Trophoblast cell (in vitro differentiated cells and primary cell): ENCODE data around the gene RNASE13.

Source experiments
- DNase-seq, 2 donors: peaks; one replicate each; pipeline ENCODE4 v3.0.0-alpha.2; 2016
- H2AFZ ChIP-seq: 2 replicates; pipeline ENCODE4 v1.6.1; 2013; ENCODE audit warnings: low read length, moderate library complexity, mild to moderate bottlenecking; ENCODE audit not compliant: insufficient read depth, poor library complexity
- H2AK5ac ChIP-seq: 2 replicates; pipeline ENCODE4 v1.6.1; 2013; ENCODE audit warnings: mild to moderate bottlenecking, low read length
- H2BK120ac ChIP-seq: 2 replicates; pipeline ENCODE4 v1.6.1; 2013; ENCODE audit warnings: low read length, mild to moderate bottlenecking, moderate library complexity; ENCODE audit not compliant: insufficient read depth, poor library complexity
- H2BK12ac ChIP-seq: 2 replicates; pipeline ENCODE4 v1.6.1; 2013; ENCODE audit warnings: mild to moderate bottlenecking, low read length, moderate library complexity
- H2BK5ac ChIP-seq: 2 replicates; pipeline ENCODE4 v1.6.1; 2013; ENCODE audit warnings: low read length, low read depth, moderate library complexity, mild to moderate bottlenecking; ENCODE audit not compliant: poor library complexity
- H3K14ac ChIP-seq: 2 replicates; pipeline ENCODE4 v1.6.1; 2013; ENCODE audit warnings: mild to moderate bottlenecking, low read length
- H3K18ac ChIP-seq: 2 replicates; pipeline ENCODE4 v1.6.1; 2013; ENCODE audit warnings: mild to moderate bottlenecking, low read length
- H3K23ac ChIP-seq: 2 replicates; pipeline ENCODE4 v1.6.1; 2013; ENCODE audit warnings: low read length
- H3K27ac ChIP-seq: 2 replicates; pipeline ENCODE4 v1.5.1; 2013; ENCODE audit warnings: low read depth, mild to moderate bottlenecking, inconsistent platforms, low read length, moderate library complexity
- H3K27me3 ChIP-seq: 2 replicates; pipeline ENCODE4 v1.6.1; 2013; ENCODE audit warnings: inconsistent platforms, mild to moderate bottlenecking, low read length, moderate library complexity; ENCODE audit not compliant: insufficient read depth
- H3K36me3 ChIP-seq, 2 experiments: 1 replicate in 1 of 2; 2 replicates in 1 of 2; pipeline ENCODE4 v1.6.1; 2013; ENCODE audit warnings: low read length in 2 of 2, mild to moderate bottlenecking in 2 of 2, moderate library complexity in 1 of 2; ENCODE audit not compliant: insufficient read depth in 2 of 2, control insufficient read depth in 1 of 2
- H3K4ac ChIP-seq: 2 replicates; pipeline ENCODE4 v1.6.1; 2013; ENCODE audit warnings: low read depth, mild to moderate bottlenecking, low read length, moderate library complexity
- H3K4me1 ChIP-seq, 2 experiments: 1 replicate in 1 of 2; 2 replicates in 1 of 2; pipeline ENCODE4 v1.6.1; 2013; ENCODE audit warnings: low read length in 2 of 2, mild to moderate bottlenecking in 2 of 2, moderate library complexity in 1 of 2; ENCODE audit not compliant: insufficient read depth in 2 of 2, control insufficient read depth in 1 of 2
- H3K4me2 ChIP-seq: 2 replicates; pipeline ENCODE4 v1.6.1; 2013; ENCODE audit warnings: inconsistent platforms, mild to moderate bottlenecking, low read length, moderate library complexity
- H3K4me3 ChIP-seq: 2 replicates; pipeline ENCODE4 v1.5.1; 2013; ENCODE audit warnings: mild to moderate bottlenecking, low read depth, low read length, inconsistent platforms
- H3K79me1 ChIP-seq: one replicate; pipeline ENCODE4 v1.6.1; 2013; ENCODE audit warnings: low read length
- H3K79me2 ChIP-seq: 2 replicates; pipeline ENCODE4 v1.6.1; 2013; ENCODE audit warnings: low read length, mild to moderate bottlenecking; ENCODE audit not compliant: control insufficient read depth, insufficient read depth, poor library complexity
- H3K9ac ChIP-seq: 2 replicates; pipeline ENCODE4 v1.6.1; 2013; ENCODE audit warnings: mild to moderate bottlenecking, low read length
- H3K9me3 ChIP-seq: 2 replicates; pipeline ENCODE4 v1.6.1; 2013; ENCODE audit warnings: low read depth, mild to moderate bottlenecking, control low read depth, inconsistent platforms, low read length; ENCODE audit not compliant: insufficient read depth
- H4K12ac ChIP-seq: 2 replicates; pipeline ENCODE4 v1.6.1; 2013; ENCODE audit warnings: low read depth, mild to moderate bottlenecking, low read length, moderate library complexity
- H4K8ac ChIP-seq: 2 replicates; pipeline ENCODE4 v1.6.1; 2013; ENCODE audit warnings: low read depth, mild to moderate bottlenecking, low read length, moderate library complexity
- H4K91ac ChIP-seq: one replicate; pipeline ENCODE4 v1.6.1; 2013; ENCODE audit warnings: low read depth, mild to moderate bottlenecking, low read length, moderate library complexity
- WGBS: extraction: QIAGEN DNeasy Blood & Tissue Kit; methylation state at CpG from one replicate; pipeline ENCODE4 v1.1.7; 2013; ENCODE audit warnings: missing lambda C conversion rate; ENCODE audit not compliant: insufficient read length, insufficient coverage; ENCODE audit errors: extremely low coverage; 5-methylcytosine and 5-hydroxymethylcytosine counted together

The RNASE13 gene

DNA sequence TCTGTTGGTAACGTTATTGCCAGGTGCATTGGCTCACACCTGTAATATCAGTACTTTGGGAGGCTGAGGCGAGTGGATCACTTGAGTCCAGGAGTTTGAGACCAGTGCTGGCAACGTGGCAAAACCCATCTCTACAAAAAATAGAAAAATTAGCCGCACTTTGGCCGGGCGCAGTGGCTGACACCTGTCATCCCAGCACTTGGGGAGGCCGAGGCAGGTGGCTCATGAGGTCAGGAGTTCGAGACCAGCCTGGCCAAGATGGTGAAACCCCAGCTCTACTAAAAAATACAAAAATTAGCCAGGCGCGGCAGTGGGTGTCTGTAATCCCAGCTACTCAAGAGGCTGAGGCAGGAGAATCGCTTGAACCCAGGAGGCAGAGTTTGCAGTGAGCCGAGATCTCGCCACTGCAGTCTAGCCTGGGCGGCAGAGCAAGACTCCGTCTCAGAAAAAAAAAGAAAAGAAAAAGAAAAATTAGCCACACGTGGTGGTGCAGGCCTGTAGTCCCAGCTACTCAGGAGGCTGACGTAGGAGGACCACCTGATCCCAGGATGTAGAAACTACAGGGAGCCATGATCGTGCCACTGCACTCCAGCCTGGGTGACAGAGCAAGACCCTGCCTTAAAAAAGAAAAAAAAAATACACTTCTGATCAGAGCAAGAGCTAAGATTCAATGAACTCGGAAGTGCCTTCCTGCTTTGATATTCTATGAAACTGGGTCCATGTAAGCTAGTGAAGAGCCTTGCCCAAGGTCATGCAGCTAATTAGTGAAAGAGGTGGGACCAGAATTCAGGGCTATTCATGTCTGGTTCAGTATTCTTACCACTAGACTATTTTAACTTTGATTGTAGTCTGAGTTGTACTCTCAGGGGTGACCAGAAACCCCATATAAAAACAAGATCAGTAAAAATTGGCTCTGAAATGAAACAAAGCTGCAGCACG lies 18.8 kb upstream of the RNASE13 start:
- no peak overlapping the region for H3K27ac ChIP-seq
- no peaks in the 10 kb centered on the region for H3K79me2 ChIP-seq
- no peaks in the 10 kb centered on the region for H3K9me3 ChIP-seq
- no peak overlapping the region for H3K4me2 ChIP-seq
- H3K79me1 ChIP-seq, result no peaks in the 10 kb centered on the region
- H2BK120ac ChIP-seq, result no peak overlapping the region
- no peak overlapping the region for H3K14ac ChIP-seq
- H3K4ac ChIP-seq, result no peak overlapping the region
- H3K9ac ChIP-seq, result no peak overlapping the region
- H3K18ac ChIP-seq, result no peak overlapping the region
- no peak for DNase-seq
- H2BK5ac ChIP-seq, result no peak overlapping the region
- H3K27me3 ChIP-seq, result no peaks in the 10 kb centered on the region
- H2BK12ac ChIP-seq, result no peak overlapping the region
- H3K4me1 ChIP-seq, result no peaks in the 10 kb centered on the region
- no peak overlapping the region for H2AK5ac ChIP-seq
- H4K12ac ChIP-seq, result no peak overlapping the region
- H3K36me3 ChIP-seq, result no peaks in the 10 kb centered on the region
- H4K91ac ChIP-seq, result no peak overlapping the region
- no CpG with 5 or more reads among the region's 20 CpGs for WGBS
- no peak overlapping the region for H4K8ac ChIP-seq
- no peak overlapping the region for H2AFZ ChIP-seq
- H3K23ac ChIP-seq, result no peak overlapping the region
- no peak overlapping the region for H3K4me3 ChIP-seq

DNA sequence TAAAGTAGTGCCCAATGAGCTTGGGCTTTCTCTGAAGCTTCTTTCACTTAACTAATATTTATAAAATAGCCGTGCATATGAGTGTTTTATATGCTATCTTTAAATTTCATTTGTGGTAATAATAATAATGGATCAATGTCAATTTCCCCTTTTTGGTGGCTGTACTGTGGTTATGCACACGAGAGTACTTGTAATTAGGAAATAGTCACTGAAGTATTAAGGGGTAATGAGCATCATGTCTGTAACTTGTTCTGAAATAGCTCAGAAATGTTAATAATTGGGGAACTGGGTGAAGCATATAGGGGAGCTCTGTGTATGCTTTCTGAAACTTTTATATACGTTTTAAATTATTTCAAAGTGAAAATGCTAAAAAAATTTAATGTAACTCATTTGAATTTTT lies 16.0 kb upstream of the RNASE13 start:
- H2BK12ac ChIP-seq, result no peak overlapping the region
- H3K27me3 ChIP-seq, result no peaks in the 10 kb centered on the region
- no peak overlapping the region for H3K4me3 ChIP-seq
- H3K27ac ChIP-seq, result no peak overlapping the region
- no peak overlapping the region for H4K12ac ChIP-seq
- no peak overlapping the region for H3K23ac ChIP-seq
- no peak overlapping the region for H4K91ac ChIP-seq
- no peak overlapping the region for H4K8ac ChIP-seq
- H2AK5ac ChIP-seq, result no peak overlapping the region
- H2BK120ac ChIP-seq, result no peak overlapping the region
- H3K9me3 ChIP-seq, result no peaks in the 10 kb centered on the region
- no peak overlapping the region for H3K4me2 ChIP-seq
- no CpG with 5 or more reads among the region's 3 CpGs for WGBS
- no peak overlapping the region for H3K18ac ChIP-seq
- no peak overlapping the region for H3K14ac ChIP-seq
- H2BK5ac ChIP-seq, result no peak overlapping the region
- no peaks in the 10 kb centered on the region for H3K79me2 ChIP-seq
- no peaks in the 10 kb centered on the region for H3K79me1 ChIP-seq
- H3K4me1 ChIP-seq, result no peaks in the 10 kb centered on the region
- no peak overlapping the region for H2AFZ ChIP-seq
- no peak for DNase-seq
- no peak overlapping the region for H3K4ac ChIP-seq
- H3K36me3 ChIP-seq, result no peaks in the 10 kb centered on the region
- no peak overlapping the region for H3K9ac ChIP-seq

DNA sequence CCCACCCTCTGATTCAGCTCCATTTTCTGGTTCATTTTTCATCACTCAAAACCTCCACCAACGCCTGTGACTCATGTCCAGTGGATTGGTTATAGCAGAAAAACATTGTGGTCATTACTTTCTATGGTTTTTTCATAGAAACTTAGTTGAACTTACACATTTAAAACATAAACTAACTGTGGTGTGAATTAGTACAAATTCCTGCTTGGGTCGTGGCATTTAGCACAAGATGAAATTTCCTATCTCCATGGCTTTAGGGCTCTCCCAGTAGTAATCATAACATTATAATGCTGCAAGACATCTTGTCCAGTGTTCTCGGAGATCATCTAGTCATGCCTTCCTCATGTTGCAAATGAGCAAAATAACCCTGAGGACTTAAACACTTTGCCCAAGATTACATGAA lies 14.7 kb upstream of the RNASE13 start:
- no peak overlapping the region for H3K27ac ChIP-seq
- WGBS, result no CpG with 5 or more reads among the region's 3 CpGs
- H3K36me3 ChIP-seq, result no peaks in the 10 kb centered on the region
- H3K4me1 ChIP-seq, result peaks cover 2 to 6% of the 10 kb centered on the region in 2 experiments
- no peak overlapping the region for H3K4ac ChIP-seq
- no peak for DNase-seq
- no peak overlapping the region for H4K8ac ChIP-seq
- H3K79me2 ChIP-seq, result no peaks in the 10 kb centered on the region
- H3K4me2 ChIP-seq, result no peak overlapping the region
- H3K9ac ChIP-seq, result no peak overlapping the region
- H2BK120ac ChIP-seq, result no peak overlapping the region
- H3K9me3 ChIP-seq, result no peaks in the 10 kb centered on the region
- no peaks in the 10 kb centered on the region for H3K27me3 ChIP-seq
- H2AFZ ChIP-seq, result no peak overlapping the region
- H3K23ac ChIP-seq, result no peak overlapping the region
- H3K4me3 ChIP-seq, result no peak overlapping the region
- H2AK5ac ChIP-seq, result no peak overlapping the region
- no peaks in the 10 kb centered on the region for H3K79me1 ChIP-seq
- no peak overlapping the region for H3K18ac ChIP-seq
- no peak overlapping the region for H2BK12ac ChIP-seq
- H2BK5ac ChIP-seq, result no peak overlapping the region
- no peak overlapping the region for H4K91ac ChIP-seq
- H4K12ac ChIP-seq, result no peak overlapping the region
- no peak overlapping the region for H3K14ac ChIP-seq

DNA sequence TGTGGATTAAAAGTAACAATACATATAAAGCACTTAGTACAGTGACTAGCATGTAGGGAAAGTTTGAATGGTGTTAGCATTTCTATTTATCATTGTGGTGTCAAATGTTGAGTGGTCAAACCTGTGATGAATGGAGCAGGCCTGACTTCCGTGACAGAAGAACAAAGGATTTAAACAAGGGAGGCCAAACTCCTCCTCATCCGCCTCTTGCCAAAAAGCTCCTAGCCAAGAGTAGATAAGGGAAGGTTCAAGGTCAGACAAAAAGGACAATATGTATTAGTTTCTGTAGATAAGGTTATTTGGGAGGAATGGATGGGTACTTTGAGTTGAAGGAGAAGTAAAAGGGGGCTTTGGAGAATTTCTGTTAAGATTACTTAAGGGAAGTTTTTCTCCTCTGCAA lies 14.0 kb upstream of the RNASE13 start:
- H3K27me3 ChIP-seq, result no peaks in the 10 kb centered on the region
- H3K14ac ChIP-seq, result no peak overlapping the region
- H3K9ac ChIP-seq, result no peak overlapping the region
- H3K4me3 ChIP-seq, result no peak overlapping the region
- H3K79me2 ChIP-seq, result no peaks in the 10 kb centered on the region
- no peaks in the 10 kb centered on the region for H3K36me3 ChIP-seq
- no peaks in the 10 kb centered on the region for H3K9me3 ChIP-seq
- H4K91ac ChIP-seq, result no peak overlapping the region
- no peak overlapping the region for H2AFZ ChIP-seq
- H2AK5ac ChIP-seq, result no peak overlapping the region
- H3K4me1 ChIP-seq, result peaks cover 6 to 10% of the 10 kb centered on the region in 2 experiments
- no peak overlapping the region for H2BK12ac ChIP-seq
- H3K27ac ChIP-seq, result no peak overlapping the region
- DNase-seq, result no peak
- no peak overlapping the region for H3K23ac ChIP-seq
- no peak overlapping the region for H2BK5ac ChIP-seq
- no peak overlapping the region for H3K4me2 ChIP-seq
- H3K79me1 ChIP-seq, result no peaks in the 10 kb centered on the region
- H3K18ac ChIP-seq, result no peak overlapping the region
- H4K12ac ChIP-seq, result no peak overlapping the region
- no peak overlapping the region for H3K4ac ChIP-seq
- no peak overlapping the region for H4K8ac ChIP-seq
- H2BK120ac ChIP-seq, result no peak overlapping the region
- WGBS, result no CpG with 5 or more reads among the region's 2 CpGs
